Smooth muscle cell (in vitro differentiated cells): Measurements from ENCODE around the gene ID3. TPM values are rescaled to one million over a fixed set of nuclear protein-coding genes. Genes with fewer than 3 reads are reported as not detected.
A peak's percentile ranks its signal among the peaks of the same experiment; 100 is the strongest.

Experiments used
- DNase-seq: peaks from one replicate; lab custom pipeline; 2025; ENCODE audit not compliant: unreplicated experiment; lab: John Stamatoyannopoulos, UW
- H2AFZ ChIP-seq: fragments of 200-600 bp; sonication (generic); 2 replicates; pipeline ENCODE4 v1.6.0; 2016; ENCODE audit warnings: antibody characterized with exemption, low read depth, mild to moderate bottlenecking
- H3F3A ChIP-seq: fragments of 200-600 bp; sonication (generic); 2 replicates; pipeline ENCODE4 v1.6.0; 2017; ENCODE audit warnings: antibody characterized with exemption, low read depth
- H3K27ac ChIP-seq: fragments of 200-600 bp; sonication (generic); 2 replicates; pipeline ENCODE4 v1.5.1; 2016; ENCODE audit warnings: low read depth, mild to moderate bottlenecking
- H3K27me3 ChIP-seq: fragments of 200-600 bp; sonication (generic); 2 replicates; pipeline ENCODE4 v1.6.1; 2016; ENCODE audit warnings: low read depth, mild to moderate bottlenecking
- H3K36me3 ChIP-seq: fragments of 200-600 bp; sonication (generic); 2 replicates; pipeline ENCODE4 v1.5.1; 2016; ENCODE audit warnings: low read depth
- H3K4me1 ChIP-seq: fragments of 200-600 bp; sonication (generic); 2 replicates; pipeline ENCODE4 v1.5.1; 2016; ENCODE audit warnings: low read depth
- H3K4me2 ChIP-seq: fragments of 200-600 bp; sonication (generic); 2 replicates; pipeline ENCODE4 v1.6.0; 2016; ENCODE audit warnings: mild to moderate bottlenecking
- H3K4me3 ChIP-seq: fragments of 200-600 bp; sonication (generic); 2 replicates; pipeline ENCODE4 v1.5.1; 2016; ENCODE audit warnings: mild to moderate bottlenecking
- H3K79me2 ChIP-seq: fragments of 200-600 bp; sonication (generic); 2 replicates; pipeline ENCODE4 v1.6.0; 2016; ENCODE audit warnings: low read depth, mild to moderate bottlenecking
- H3K9ac ChIP-seq: fragments of 200-600 bp; sonication (generic); 2 replicates; pipeline ENCODE4 v1.6.0; 2016; ENCODE audit warnings: low read depth
- H3K9me3 ChIP-seq: fragments of 200-600 bp; sonication (generic); replicated peaks from 2 replicates; pipeline ENCODE4 v1.5.1; 2016; ENCODE audit warnings: low read depth
- H4K20me1 ChIP-seq: fragments of 200-600 bp; sonication (generic); 2 replicates; pipeline ENCODE4 v1.6.0; 2016; ENCODE audit warnings: low read depth
- WGBS: methylation state at CpG from one replicate; pipeline ENCODE4 v1.1.7; 2016; ENCODE audit warnings: low lambda C conversion rate; 5-methylcytosine and 5-hydroxymethylcytosine counted together
- polyA plus RNA-seq: library from polyadenylated mRNA; unstranded; fragments of >200 nt; fragmentation: Nextera tagmentation; extraction: Ambion mirVana; gene quantifications from 2 replicates; pipeline ENCODE4 v1.2.1, GENCODE V29; 2016
- total RNA-seq: library from RNA; depleted of rRNA; stranded (reverse); fragments of >200 nt; gene quantifications from 2 replicates; pipeline ENCODE4 v1.2.3, GENCODE V29; 2014
- TF ChIP-seq, protein P1 (sequence below): fragments of 200-600 bp; sonication (generic); IDR thresholded peaks from 2 replicates; pipeline ENCODE4 v1.5.1; 2017; ENCODE audit warnings: borderline replicate concordance, mild to moderate bottlenecking, antibody characterized with exemption; ENCODE audit not compliant: insufficient read depth, poor library complexity, severe bottlenecking

Gene ID3
- total and polyA plus RNA-seq, 2 experiments from 2014 or later, result 752 to 929 TPM

DNA sequence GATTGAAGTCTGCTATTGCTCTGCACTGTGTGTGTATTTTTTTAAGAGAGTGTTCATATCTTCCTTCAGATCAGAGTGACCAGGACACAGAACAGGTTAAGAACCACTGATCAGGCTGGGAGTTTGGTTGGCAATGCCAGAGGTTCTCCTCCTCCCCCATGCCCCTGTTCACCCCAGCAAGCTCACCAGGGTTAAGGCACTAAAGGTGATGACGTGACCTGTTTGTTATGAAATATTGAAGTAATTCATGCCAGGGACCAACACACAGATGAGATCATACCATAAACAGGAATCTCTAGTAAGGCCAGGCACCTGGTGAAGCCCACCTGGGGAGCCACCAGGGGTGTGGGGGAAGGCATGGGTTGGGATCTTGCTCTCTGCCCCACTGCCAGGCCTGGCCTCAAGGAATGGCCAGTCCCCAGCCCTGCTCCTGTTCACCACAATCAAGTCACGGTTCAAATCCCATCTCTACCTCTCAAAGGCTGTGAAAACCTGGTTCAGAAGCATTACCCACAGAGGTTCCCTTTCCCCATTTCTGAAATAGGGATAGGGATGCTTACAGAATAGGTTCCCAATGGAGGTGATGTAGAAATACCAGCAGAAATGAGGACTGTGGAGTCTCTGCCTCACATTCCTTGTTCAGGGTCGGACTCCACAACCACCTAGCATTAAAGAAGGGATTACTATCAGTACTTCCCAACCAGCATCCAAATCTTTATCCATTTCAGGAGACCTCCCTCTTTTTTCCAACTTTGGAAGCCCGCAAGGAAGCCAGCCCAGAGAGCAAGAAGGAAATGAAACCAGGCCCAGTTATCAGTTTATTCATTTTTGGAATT, 2.4 kb downstream of the ID3 start:
- Histone ChIP-seq H3K4me1 (peaks cover 66% of the 10 kb centered on the region), H3K9me3 (no peaks in the 10 kb centered on the region), H4K20me1 (peaks cover 35% of the 10 kb centered on the region), H3K27me3 (no peaks in the 10 kb centered on the region), H3K4me3 (peak overlapping the region; percentile 89), H3K9ac (peak overlapping the region; percentile 82), H3K27ac (peak overlapping the region; percentile 99), H3F3A (peaks cover 47% of the 10 kb centered on the region), H3K36me3 (no peaks in the 10 kb centered on the region), H3K79me2 (peaks cover 24% of the 10 kb centered on the region), H2AFZ (no peak overlapping the region), H3K4me2 (peak overlapping the region; percentile 98)
- 40% methylated on average over 4 of the region's 4 CpGs for WGBS
- TF ChIP-seq, protein P1, sequence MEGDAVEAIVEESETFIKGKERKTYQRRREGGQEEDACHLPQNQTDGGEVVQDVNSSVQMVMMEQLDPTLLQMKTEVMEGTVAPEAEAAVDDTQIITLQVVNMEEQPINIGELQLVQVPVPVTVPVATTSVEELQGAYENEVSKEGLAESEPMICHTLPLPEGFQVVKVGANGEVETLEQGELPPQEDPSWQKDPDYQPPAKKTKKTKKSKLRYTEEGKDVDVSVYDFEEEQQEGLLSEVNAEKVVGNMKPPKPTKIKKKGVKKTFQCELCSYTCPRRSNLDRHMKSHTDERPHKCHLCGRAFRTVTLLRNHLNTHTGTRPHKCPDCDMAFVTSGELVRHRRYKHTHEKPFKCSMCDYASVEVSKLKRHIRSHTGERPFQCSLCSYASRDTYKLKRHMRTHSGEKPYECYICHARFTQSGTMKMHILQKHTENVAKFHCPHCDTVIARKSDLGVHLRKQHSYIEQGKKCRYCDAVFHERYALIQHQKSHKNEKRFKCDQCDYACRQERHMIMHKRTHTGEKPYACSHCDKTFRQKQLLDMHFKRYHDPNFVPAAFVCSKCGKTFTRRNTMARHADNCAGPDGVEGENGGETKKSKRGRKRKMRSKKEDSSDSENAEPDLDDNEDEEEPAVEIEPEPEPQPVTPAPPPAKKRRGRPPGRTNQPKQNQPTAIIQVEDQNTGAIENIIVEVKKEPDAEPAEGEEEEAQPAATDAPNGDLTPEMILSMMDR, result no peak
- DNase-seq, result no peak

DNA sequence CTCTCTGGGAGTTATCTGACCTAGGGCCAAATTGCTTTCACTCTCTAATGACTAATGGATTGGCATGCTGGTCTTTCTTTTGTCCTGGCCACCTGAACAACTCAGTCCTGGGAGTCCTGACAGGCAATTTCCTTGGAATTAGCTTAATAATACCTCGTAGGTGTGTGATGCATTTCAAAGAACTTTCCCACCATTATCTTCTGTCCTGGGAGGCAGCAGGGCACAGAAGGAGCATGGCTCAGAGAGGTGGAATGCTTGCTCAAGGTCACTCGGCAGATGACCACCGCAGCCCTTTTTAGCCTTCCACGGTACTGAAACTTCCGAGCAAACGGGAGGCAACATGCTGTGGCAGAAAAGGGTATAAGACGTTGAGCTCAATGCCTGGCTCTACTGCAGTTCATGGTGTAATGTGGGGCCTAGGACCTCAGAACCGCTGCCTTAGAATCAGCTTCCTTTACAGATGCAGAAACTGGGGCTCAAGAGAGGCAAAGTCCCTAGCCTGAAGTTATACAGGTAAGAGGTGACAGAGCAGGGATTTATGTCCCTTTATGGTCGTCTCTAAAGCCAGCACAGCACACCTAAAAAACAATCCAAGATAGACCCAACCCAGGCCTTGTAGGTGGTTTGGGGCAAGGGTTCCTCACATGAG, 3.2 kb downstream of the ID3 start:
- 5% methylated on average over 9 of the region's 9 CpGs for WGBS
- H3K4me3 ChIP-seq, result peak overlapping the region; percentile 89
- H3K4me1 ChIP-seq, result peaks cover 61% of the 10 kb centered on the region
- no peaks in the 10 kb centered on the region for H3K36me3 ChIP-seq
- H2AFZ ChIP-seq, result no peak overlapping the region
- no peaks in the 10 kb centered on the region for H3K27me3 ChIP-seq
- DNase-seq, result no peak
- H3K79me2 ChIP-seq, result peaks cover 24% of the 10 kb centered on the region
- TF ChIP-seq, protein P1, result no peak
- peaks cover 35% of the 10 kb centered on the region for H4K20me1 ChIP-seq
- H3K9me3 ChIP-seq, result no peaks in the 10 kb centered on the region
- H3F3A ChIP-seq, result peaks cover 41% of the 10 kb centered on the region
- peak overlapping the region; percentile 82 for H3K9ac ChIP-seq
- H3K4me2 ChIP-seq, result peak overlapping the region; percentile 98
- peak overlapping the region; percentile 99 for H3K27ac ChIP-seq

DNA sequence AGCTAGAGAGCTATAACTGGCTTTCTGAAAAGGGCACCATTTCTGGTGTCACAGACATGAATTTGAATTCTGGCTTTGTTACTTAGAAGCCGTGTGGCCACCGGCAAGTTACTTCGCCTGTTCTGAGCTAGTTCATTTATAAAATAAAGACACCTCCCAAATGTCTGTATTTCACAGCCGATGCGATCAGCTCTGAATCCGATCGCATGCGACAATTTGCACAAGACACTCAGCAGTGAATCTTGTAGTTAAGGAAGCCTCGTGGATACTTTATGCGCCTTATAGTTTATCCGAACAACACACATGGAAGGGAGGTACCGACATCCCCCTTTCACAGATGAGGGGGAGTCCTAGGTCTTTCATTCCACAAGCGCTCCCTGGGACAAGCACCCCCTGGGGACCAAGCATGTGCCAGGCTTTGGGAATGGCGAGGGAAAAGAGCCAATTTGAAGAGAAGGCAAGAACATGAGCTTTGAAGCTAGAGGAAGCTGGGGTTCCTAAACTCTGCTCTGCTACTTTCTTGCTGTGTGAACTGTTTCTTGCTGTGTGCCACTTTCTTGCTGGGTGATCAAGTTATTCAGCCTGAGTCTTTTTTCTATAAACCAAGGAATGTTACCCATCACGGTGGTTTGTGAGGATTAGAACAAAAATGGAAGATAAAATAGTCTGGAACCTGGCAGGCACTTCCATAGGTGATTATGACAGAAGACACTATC, 3.9 kb downstream of the ID3 start:
- WGBS, result 4% methylated on average over 15 of the region's 15 CpGs
- Histone ChIP-seq H3K9ac (peak overlapping the region; percentile 45), H3F3A (peaks cover 36% of the 10 kb centered on the region), H3K4me2 (peak overlapping the region; percentile 98), H3K79me2 (peaks cover 24% of the 10 kb centered on the region), H3K4me3 (peak overlapping the region; percentile 89), H4K20me1 (peaks cover 35% of the 10 kb centered on the region), H3K27me3 (no peaks in the 10 kb centered on the region), H3K9me3 (no peaks in the 10 kb centered on the region), H3K36me3 (no peaks in the 10 kb centered on the region), H2AFZ (no peak overlapping the region), H3K4me1 (peaks cover 54% of the 10 kb centered on the region), H3K27ac (peak overlapping the region; percentile 99)
- DNase-seq, result no peak
- TF ChIP-seq, protein P1, result no peak
